Ovary (tissue), 9 donors: ENCODE results near the gene GREB1L. TPM values are rescaled to one million over a fixed set of nuclear protein-coding genes. Genes with fewer than 3 reads are reported as not detected.

Experiments used
- DNase-seq, 5 donors: peaks; one replicate each; pipeline ENCODE4 v3.0.0-alpha.2; 2019 to 2020
- H3K27ac ChIP-seq, 2 donors: fragments of 200-600 bp; one replicate each; pipeline versions ENCODE4 v1.5.1 to v1.8.0; 2019 to 2022
- H3K27me3 ChIP-seq: fragments of 200-600 bp; one replicate; pipeline ENCODE4 v1.8.0; 2022
- H3K36me3 ChIP-seq: fragments of 200-600 bp; sonication (generic); one replicate; pipeline ENCODE4 v1.5.1; 2019
- H3K4me1 ChIP-seq: one replicate; pipeline ENCODE4 v1.8.1; 2013; ENCODE audit warnings: mild to moderate bottlenecking, moderate library complexity; ENCODE audit not compliant: insufficient read depth
- H3K4me3 ChIP-seq: fragments of 200-600 bp; sonication (generic); one replicate; pipeline ENCODE4 v1.5.1; 2017
- H3K9me3 ChIP-seq, 2 donors: fragments of 200-600 bp in 1 of 2; sonication (generic) in 1 of 2; one replicate each; pipeline versions ENCODE4 v1.5.1 to v1.8.1; 2013 to 2019; ENCODE audit warnings: mild to moderate bottlenecking in 1 of 2, moderate library complexity in 1 of 2
- EP300 ChIP-seq: sonication (generic); formaldehyde crosslinking; IDR thresholded peaks from one replicate; pipeline ENCODE4 v1.6.1; 2017; ENCODE audit warnings: antibody characterized with exemption
- POLR2A ChIP-seq: fragments of 450-650 bp; IDR thresholded peaks from one replicate; pipeline ENCODE4 v1.6.1; 2017; ENCODE audit warnings: antibody characterized with exemption, mild to moderate bottlenecking, moderate library complexity
- WGBS, 3 donors: extraction: QIAGEN DNeasy Blood & Tissue Kit in 1 of 3; methylation state at CpG; one replicate each; pipeline versions ENCODE4 v1.1.5 to v1.1.7; 2013 to 2017; 5-methylcytosine and 5-hydroxymethylcytosine counted together
- intact Hi-C, 4 donors: fragments of 100-400 bp; cut with DNase I; formaldehyde crosslinking; loops; one replicate each; pipeline versions ENCODE4 v1.11.0 to v1.15.1; 2022 to 2023
- polyA plus RNA-seq, 2 donors: library from polyadenylated mRNA; stranded (reverse); fragments of 200-250 nt in 1 of 2; fragments of 350-450 nt in 1 of 2; fragmentation: Illumina TruSeq in 1 of 2; extraction: RNeasy Lipid Tissue Mini Kit (QIAGEN cat#74804) in 1 of 2; gene quantifications; one replicate each; pipeline ENCODE4 v1.2.3, GENCODE V29; 2013 to 2014
- total RNA-seq, 7 donors: library from RNA; depleted of rRNA in 2 of 7; stranded (reverse); fragments of >200 nt in 2 of 7; fragmentation: NEBNext Ultra II Directional in 3 of 7; extraction: Animal tissue kit (Norgen Biotek cat#: 25700) in 3 of 7; gene quantifications; one replicate each; pipeline versions ENCODE4 v1.1.0 to v1.2.4, GENCODE V29; 2016 to 2023
- TF ChIP-seq, protein P1 (sequence below), 3 donors: fragments of 450-650 bp in 2 of 3; fragments of 200-600 bp in 1 of 3; IDR thresholded peaks; one replicate each; pipeline versions ENCODE4 v1.5.1 to v1.8.0; 2016 to 2022; ENCODE audit warnings: antibody characterized with exemption in 3 of 3, mild to moderate bottlenecking in 1 of 3
- donor health status: DM: no; HTN: no; CAD: no; lungs with moderate emphysema.
- donor health status: DM: no; HTN: no; CAD: no.
- donor health status: Bipolar disorder and iron deficiency.
- donor health status: DM: yes; HTN: yes; CAD: no.
- donor health status: DM: no; HTN: no; CAD: no.
- donor health status: DM: yes; HTN: yes; CAD: no.

The GREB1L gene
- total and polyA plus RNA-seq, 9 donors, result 2.4 to 22.8 (median 10.4) TPM

DNA sequence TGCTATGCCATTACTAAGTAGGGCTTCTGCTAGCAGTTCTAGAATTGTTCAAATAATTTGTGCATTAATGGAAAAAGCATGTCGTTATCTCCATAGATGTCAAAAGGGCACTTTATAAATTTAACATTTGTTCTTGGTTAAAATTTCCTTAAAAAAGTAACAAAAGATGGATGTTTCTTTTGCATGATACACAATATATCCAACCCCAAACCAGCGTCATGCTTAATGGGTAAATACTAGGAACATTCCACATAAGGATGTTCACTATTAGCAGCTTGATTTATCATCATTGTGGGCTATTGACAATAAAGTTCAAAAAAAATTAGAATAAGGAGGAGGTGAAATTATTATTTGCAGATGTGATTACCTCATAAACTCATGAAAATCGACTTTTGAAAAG, 79.7 kb downstream of the GREB1L start:
- TF ChIP-seq, protein P1, sequence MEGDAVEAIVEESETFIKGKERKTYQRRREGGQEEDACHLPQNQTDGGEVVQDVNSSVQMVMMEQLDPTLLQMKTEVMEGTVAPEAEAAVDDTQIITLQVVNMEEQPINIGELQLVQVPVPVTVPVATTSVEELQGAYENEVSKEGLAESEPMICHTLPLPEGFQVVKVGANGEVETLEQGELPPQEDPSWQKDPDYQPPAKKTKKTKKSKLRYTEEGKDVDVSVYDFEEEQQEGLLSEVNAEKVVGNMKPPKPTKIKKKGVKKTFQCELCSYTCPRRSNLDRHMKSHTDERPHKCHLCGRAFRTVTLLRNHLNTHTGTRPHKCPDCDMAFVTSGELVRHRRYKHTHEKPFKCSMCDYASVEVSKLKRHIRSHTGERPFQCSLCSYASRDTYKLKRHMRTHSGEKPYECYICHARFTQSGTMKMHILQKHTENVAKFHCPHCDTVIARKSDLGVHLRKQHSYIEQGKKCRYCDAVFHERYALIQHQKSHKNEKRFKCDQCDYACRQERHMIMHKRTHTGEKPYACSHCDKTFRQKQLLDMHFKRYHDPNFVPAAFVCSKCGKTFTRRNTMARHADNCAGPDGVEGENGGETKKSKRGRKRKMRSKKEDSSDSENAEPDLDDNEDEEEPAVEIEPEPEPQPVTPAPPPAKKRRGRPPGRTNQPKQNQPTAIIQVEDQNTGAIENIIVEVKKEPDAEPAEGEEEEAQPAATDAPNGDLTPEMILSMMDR (IDR thresholded peaks at IDR 0.05), result no peak
- TF ChIP-seq POLR2A (no peak), EP300 (no peak)
- Histone ChIP-seq H3K9me3 (no peaks in the 10 kb centered on the region), H3K27ac (no peak overlapping the region), H3K27me3 (no peaks in the 10 kb centered on the region), H3K36me3 (no peaks in the 10 kb centered on the region), H3K4me1 (peaks cover 2% of the 10 kb centered on the region), H3K4me3 (no peak overlapping the region)
- DNase-seq, result no peak
- 74 to 83% (median 80%) methylated on average over 3 of the region's 3 CpGs for WGBS, 3 donors
- intact Hi-C loops, result no loop called here

DNA sequence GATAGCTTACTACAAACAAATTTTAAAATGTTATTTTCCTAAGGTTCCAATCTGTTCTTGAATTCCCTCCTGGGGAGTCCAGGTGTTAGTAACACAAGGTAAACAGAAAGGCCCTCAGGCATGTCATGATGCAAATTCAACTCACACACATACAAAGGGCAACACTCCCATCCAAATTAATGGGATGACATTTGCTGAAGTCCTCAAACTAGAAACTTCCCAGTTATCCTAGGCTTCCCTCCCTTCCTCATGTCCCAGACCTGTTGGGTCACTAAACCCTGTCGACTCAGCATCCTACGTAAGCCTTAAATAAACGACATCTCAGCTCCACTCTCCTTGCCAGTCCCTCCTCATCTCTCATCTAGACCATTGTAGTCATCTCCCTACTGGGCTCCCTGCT, 85.1 kb downstream of the GREB1L start:
- Histone ChIP-seq H3K36me3 (no peaks in the 10 kb centered on the region), H3K4me3 (no peak overlapping the region), H3K4me1 (peaks cover 6% of the 10 kb centered on the region), H3K9me3 (no peaks in the 10 kb centered on the region), H3K27me3 (no peaks in the 10 kb centered on the region), H3K27ac (no peak overlapping the region)
- intact Hi-C loops, result no loop called here
- 70 to 77% (median 76%) methylated on average over 3 of the region's 3 CpGs for WGBS, 3 donors
- TF ChIP-seq POLR2A (no peak), EP300 (no peak)
- TF ChIP-seq, protein P1 (IDR thresholded peaks at IDR 0.05), result no peak
- no peak for DNase-seq

DNA sequence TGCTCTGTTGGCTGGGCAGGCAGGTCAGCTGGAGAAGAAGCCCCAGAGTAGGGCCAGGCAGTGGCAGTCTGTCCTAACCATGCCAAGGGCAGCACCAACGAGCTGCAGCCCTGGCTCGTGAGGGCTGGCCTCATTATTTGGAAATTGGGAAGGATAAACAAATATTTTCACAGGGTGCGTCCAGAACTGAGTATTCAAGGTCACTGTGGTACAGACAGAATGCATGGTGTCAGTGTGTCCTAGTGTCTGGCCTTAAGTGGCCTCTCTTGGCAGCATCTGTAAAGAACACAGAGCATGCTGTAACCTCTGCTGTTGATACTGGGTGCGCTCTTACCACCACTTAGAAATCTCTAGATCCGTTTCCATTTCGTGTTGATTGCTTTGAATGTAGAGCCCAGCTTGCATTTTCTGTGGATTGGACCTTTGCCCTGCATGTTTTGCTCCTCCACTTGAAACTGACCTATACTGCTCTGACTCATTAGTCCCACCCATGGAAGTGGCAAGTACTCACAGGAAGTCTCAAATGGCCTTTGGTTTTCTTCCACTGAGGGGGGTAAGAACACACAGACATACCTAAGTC, 88.2 kb downstream of the GREB1L start:
- H3K27me3 ChIP-seq, result no peaks in the 10 kb centered on the region
- H3K36me3 ChIP-seq, result no peaks in the 10 kb centered on the region
- TF ChIP-seq, protein P1 (IDR thresholded peaks at IDR 0.05), result no peak
- TF ChIP-seq POLR2A, result no peak
- TF ChIP-seq EP300, result no peak
- H3K9me3 ChIP-seq, result no peaks in the 10 kb centered on the region
- H3K4me3 ChIP-seq, result no peak overlapping the region
- WGBS, 3 donors, result 8 to 11% (median 10%) methylated on average over 6 of the region's 6 CpGs
- DNase-seq, result peak in 3 of 5 donors; percentile 16 to 68 (median 27)
- peaks cover 6% of the 10 kb centered on the region for H3K4me1 ChIP-seq
- H3K27ac ChIP-seq, result no peak overlapping the region
- intact Hi-C loops, result no loop called here

DNA sequence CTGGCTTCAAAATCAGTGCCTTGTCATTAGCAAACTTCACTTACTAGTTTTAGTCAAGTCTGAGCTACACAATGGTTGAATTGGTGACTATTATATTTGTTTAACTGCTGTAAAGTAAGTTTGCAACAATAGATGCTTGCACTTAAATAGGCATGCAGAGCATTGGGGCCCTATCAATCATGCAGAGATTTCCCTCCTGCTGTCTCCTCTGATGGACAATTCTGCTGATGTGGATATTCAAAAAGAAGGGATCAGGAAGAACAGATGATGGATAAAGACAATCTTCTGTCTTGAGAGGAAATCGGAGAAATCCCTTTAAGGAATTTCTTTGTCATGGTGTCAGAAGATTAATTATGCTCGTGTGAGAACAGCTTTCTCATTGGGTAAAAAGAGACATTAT, 89.0 kb downstream of the GREB1L start:
- intact Hi-C loops, result no loop called here
- peaks cover 6% of the 10 kb centered on the region for H3K4me1 ChIP-seq
- no peak overlapping the region for H3K27ac ChIP-seq
- no peak overlapping the region for H3K4me3 ChIP-seq
- no peaks in the 10 kb centered on the region for H3K27me3 ChIP-seq
- H3K9me3 ChIP-seq, result no peaks in the 10 kb centered on the region
- TF ChIP-seq EP300, result no peak
- no peak for TF ChIP-seq POLR2A
- TF ChIP-seq, protein P1 (IDR thresholded peaks at IDR 0.05), result no peak
- H3K36me3 ChIP-seq, result no peaks in the 10 kb centered on the region
- WGBS, 3 donors, result 57 to 72% (median 60%) methylated on average over 2 of the region's 2 CpGs
- no peak for DNase-seq
